ENCODE data around the gene DLL4. TPM values are rescaled to one million over a fixed set of nuclear protein-coding genes. Genes with fewer than 3 reads are reported as not detected.

The DLL4 gene
- total RNA-seq, 4 donors from 2014 or later = 18.2 to 31.1 (median 22.6) TPM

- DNase-seq = no peak
- Histone ChIP-seq H3K27ac (no peak overlapping the region), H3K4me3 (no peak overlapping the region), H3K27me3 (no peaks in the 10 kb centered on the region), H3K9me3 (no peaks in the 10 kb centered on the region), H3K36me3 (no peaks in the 10 kb centered on the region), H3K4me1 (no peaks in the 10 kb centered on the region)
- intact Hi-C loops (cut with DNase I; ENCODE audit: low total_unique reads) = no loop called here
- TF ChIP-seq CTCF (IDR thresholded peaks at IDR 0.05) = no peak
- no peak for TF ChIP-seq POLR2A (IDR thresholded peaks at IDR 0.05)
These were observed 38.0 kb upstream of the DLL4 start for GRCh38 chr15:40891138-40891537.

- TF ChIP-seq POLR2A (IDR thresholded peaks at IDR 0.05) (no peak), CTCF (IDR thresholded peaks at IDR 0.05) (peak; percentile 33 to 59 (median 48))
- intact Hi-C loops (cut with DNase I; ENCODE audit: low total_unique reads) = no loop called here
- H3K27ac ChIP-seq = no peak overlapping the region
- H3K9me3 ChIP-seq = no peaks in the 10 kb centered on the region
- no peak overlapping the region for H3K4me3 ChIP-seq
- no peak for DNase-seq
- no peaks in the 10 kb centered on the region for H3K36me3 ChIP-seq
- H3K27me3 ChIP-seq = no peaks in the 10 kb centered on the region
- H3K4me1 ChIP-seq = no peaks in the 10 kb centered on the region
These were observed 37.2 kb upstream of the DLL4 start for GRCh38 chr15:40891810-40892446.

- H3K27me3 ChIP-seq = no peaks in the 10 kb centered on the region
- no peak for DNase-seq
- H3K4me3 ChIP-seq = no peak overlapping the region
- no peaks in the 10 kb centered on the region for H3K9me3 ChIP-seq
- H3K27ac ChIP-seq = no peak overlapping the region
- TF ChIP-seq POLR2A (IDR thresholded peaks at IDR 0.05) (no peak), CTCF (IDR thresholded peaks at IDR 0.05) (no peak)
- intact Hi-C loops (cut with DNase I; ENCODE audit: low total_unique reads) = no loop called here
- no peaks in the 10 kb centered on the region for H3K4me1 ChIP-seq
- H3K36me3 ChIP-seq = no peaks in the 10 kb centered on the region
These were observed 36.6 kb upstream of the DLL4 start for GRCh38 chr15:40892447-40893012.

GRCh38 chr15:40893019-40893670, 36.0 kb upstream of the DLL4 start:
- H3K4me3 ChIP-seq = no peak overlapping the region
- peak overlapping the region; percentile 86 to 91 for H3K27ac ChIP-seq
- intact Hi-C loops (cut with DNase I; ENCODE audit: low total_unique reads) = no loop called here
- DNase-seq = no peak
- H3K4me1 ChIP-seq = no peaks in the 10 kb centered on the region
- TF ChIP-seq CTCF (IDR thresholded peaks at IDR 0.05) (no peak), POLR2A (IDR thresholded peaks at IDR 0.05) (no peak)
- H3K9me3 ChIP-seq = no peaks in the 10 kb centered on the region
- no peaks in the 10 kb centered on the region for H3K36me3 ChIP-seq
- no peaks in the 10 kb centered on the region for H3K27me3 ChIP-seq

Data from uterus (tissue), 4 donors.